Progenitor cell of endocrine pancreas (in vitro differentiated cells): ENCODE measurements around the gene GPRC5C. TPM values are rescaled to one million over a fixed set of nuclear protein-coding genes. Genes with fewer than 3 reads are reported as not detected.

ENCODE experiments used
- DNase-seq: peaks from one replicate; pipeline ENCODE4 v3.0.0; 2021; ENCODE audit warnings: low spot score; ENCODE audit not compliant: unreplicated experiment
- H3K27ac Mint-ChIP-seq: 2 replicates; pipeline ENCODE4 v1.8.0; 2021; ENCODE audit warnings: mild to moderate bottlenecking, moderate library complexity, mixed read lengths
- H3K27me3 Mint-ChIP-seq: 2 replicates; pipeline ENCODE4 v1.8.0; 2021; ENCODE audit warnings: mixed read lengths
- H3K36me3 Mint-ChIP-seq: 2 replicates; pipeline ENCODE4 v1.8.0; 2022; ENCODE audit warnings: mixed read lengths; ENCODE audit not compliant: insufficient read depth
- H3K4me1 Mint-ChIP-seq: 2 replicates; pipeline ENCODE4 v1.8.0; 2021; ENCODE audit warnings: low read depth, mixed read lengths
- H3K4me3 Mint-ChIP-seq: 2 replicates; pipeline ENCODE4 v1.8.0; 2021; ENCODE audit warnings: low read depth, mild to moderate bottlenecking, moderate library complexity, mixed read lengths
- H3K9me3 Mint-ChIP-seq: 2 replicates; pipeline ENCODE4 v1.8.0; 2021; ENCODE audit warnings: low read depth, mixed read lengths
- total RNA-seq: library from RNA; stranded (reverse); gene quantifications from 2 replicates; pipeline ENCODE4 v1.2.1, GENCODE V29; 2021
- TF ChIP-seq, protein P1 (sequence below): fragments of 200-600 bp; sonication (generic); IDR thresholded peaks from one replicate; pipeline ENCODE4 v1.5.0; 2021; ENCODE audit warnings: antibody characterized with exemption, mild to moderate bottlenecking; ENCODE audit not compliant: unreplicated experiment

The GPRC5C gene
- total RNA-seq, 1 donor from 2014 or later: 207 TPM

- H3K27me3 Mint-ChIP-seq: no peaks in the 10 kb centered on the region
- TF ChIP-seq, protein P1, sequence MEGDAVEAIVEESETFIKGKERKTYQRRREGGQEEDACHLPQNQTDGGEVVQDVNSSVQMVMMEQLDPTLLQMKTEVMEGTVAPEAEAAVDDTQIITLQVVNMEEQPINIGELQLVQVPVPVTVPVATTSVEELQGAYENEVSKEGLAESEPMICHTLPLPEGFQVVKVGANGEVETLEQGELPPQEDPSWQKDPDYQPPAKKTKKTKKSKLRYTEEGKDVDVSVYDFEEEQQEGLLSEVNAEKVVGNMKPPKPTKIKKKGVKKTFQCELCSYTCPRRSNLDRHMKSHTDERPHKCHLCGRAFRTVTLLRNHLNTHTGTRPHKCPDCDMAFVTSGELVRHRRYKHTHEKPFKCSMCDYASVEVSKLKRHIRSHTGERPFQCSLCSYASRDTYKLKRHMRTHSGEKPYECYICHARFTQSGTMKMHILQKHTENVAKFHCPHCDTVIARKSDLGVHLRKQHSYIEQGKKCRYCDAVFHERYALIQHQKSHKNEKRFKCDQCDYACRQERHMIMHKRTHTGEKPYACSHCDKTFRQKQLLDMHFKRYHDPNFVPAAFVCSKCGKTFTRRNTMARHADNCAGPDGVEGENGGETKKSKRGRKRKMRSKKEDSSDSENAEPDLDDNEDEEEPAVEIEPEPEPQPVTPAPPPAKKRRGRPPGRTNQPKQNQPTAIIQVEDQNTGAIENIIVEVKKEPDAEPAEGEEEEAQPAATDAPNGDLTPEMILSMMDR: no peak
- no peak overlapping the region for H3K4me3 Mint-ChIP-seq
- H3K4me1 Mint-ChIP-seq: peaks cover 28% of the 10 kb centered on the region
- DNase-seq: no peak
- H3K9me3 Mint-ChIP-seq: no peaks in the 10 kb centered on the region
- no peak overlapping the region for H3K27ac Mint-ChIP-seq
- no peaks in the 10 kb centered on the region for H3K36me3 Mint-ChIP-seq
Measured at GRCh38 chr17:74464730-74465377, 33.0 kb downstream of the GPRC5C start.

DNA sequence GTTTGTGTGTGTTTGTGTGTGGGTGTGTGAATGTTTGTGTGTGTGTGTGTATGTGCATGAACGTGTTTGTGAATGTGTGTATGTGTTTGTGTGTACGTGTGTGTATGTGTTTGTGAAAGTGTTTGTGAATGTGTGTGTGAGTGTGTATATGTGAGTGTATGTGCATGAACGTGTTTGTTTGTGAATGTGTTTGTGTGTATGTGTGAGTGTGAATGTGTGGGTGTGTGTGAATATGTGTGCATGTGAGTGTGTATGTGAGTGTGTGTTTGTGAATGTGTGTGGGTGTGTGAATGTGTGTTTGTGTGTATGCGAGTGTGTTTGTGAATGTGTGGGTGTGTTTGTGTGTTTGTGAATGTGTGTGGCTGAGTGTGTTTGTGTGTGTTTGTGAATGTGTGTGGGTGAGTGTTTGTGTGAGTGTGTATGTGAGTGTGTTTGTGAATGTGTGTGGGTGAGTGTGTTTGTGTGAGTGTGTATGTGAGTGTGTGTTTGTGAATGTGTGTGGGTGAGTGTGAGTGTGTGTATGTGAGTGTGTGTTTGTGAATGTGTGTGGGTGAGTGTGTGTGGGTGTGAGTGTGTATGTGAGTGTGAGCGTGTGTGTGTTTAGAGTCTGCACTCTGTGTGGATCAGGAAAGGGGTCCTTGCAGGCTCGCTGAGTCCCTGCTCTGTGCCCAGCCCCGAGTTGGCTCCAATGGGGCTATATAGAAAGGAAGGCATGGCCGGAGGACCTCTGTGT lies 33.7 kb downstream of the GPRC5C start:
- H3K4me3 Mint-ChIP-seq: no peak overlapping the region
- no peaks in the 10 kb centered on the region for H3K36me3 Mint-ChIP-seq
- H3K27me3 Mint-ChIP-seq: no peaks in the 10 kb centered on the region
- no peak overlapping the region for H3K27ac Mint-ChIP-seq
- TF ChIP-seq, protein P1: no peak
- no peaks in the 10 kb centered on the region for H3K9me3 Mint-ChIP-seq
- DNase-seq: no peak
- peaks cover 33% of the 10 kb centered on the region for H3K4me1 Mint-ChIP-seq

- Mint-ChIP-seq H3K9me3 (no peaks in the 10 kb centered on the region), H3K4me1 (peaks cover 33% of the 10 kb centered on the region), H3K27me3 (no peaks in the 10 kb centered on the region), H3K4me3 (peak within 1 kb of the TSS; percentile 37), H3K36me3 (no peaks in the 10 kb centered on the region), H3K27ac (peak within 1 kb of the TSS; percentile 94)
- no peak for DNase-seq
- TF ChIP-seq, protein P1: no peak
Measured at GRCh38 chr17:74466111-74466827, 34.4 kb downstream of the GPRC5C start, which contains the start of gene CD300A. CD300A (plus strand) TSS chr17:74466634; CDS start chr17:74466704, 70 bp downstream.

DNA sequence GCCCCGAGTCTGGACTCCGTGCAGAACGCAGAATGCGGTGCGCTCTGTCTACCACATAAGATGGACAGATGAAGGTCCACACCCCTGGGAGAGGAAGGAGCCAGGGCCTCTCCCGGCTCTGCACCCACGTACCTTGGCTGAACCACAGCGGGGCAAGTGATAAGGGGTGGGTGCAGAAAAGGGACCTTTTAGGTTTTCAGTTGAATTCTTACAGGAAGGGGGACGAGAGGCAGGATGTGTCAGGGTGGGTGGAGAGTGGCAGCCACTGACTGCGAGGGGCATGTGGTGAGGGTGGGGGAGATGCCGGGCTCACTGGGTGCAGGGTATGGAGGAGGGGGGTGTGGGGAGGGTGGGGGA lies 34.9 kb downstream of the GPRC5C start:
- Mint-ChIP-seq H3K9me3 (no peaks in the 10 kb centered on the region), H3K4me1 (peaks cover 33% of the 10 kb centered on the region), H3K27ac (no peak overlapping the region), H3K27me3 (no peaks in the 10 kb centered on the region), H3K4me3 (no peak overlapping the region), H3K36me3 (no peaks in the 10 kb centered on the region)
- TF ChIP-seq, protein P1: no peak
- DNase-seq: no peak

GRCh38 chr17:74467221-74467951 lies 35.5 kb downstream of the GPRC5C start:
- Mint-ChIP-seq H3K4me3 (peak overlapping the region; percentile 37), H3K27me3 (no peaks in the 10 kb centered on the region), H3K27ac (peak overlapping the region; percentile 94), H3K4me1 (peaks cover 33% of the 10 kb centered on the region), H3K36me3 (no peaks in the 10 kb centered on the region), H3K9me3 (no peaks in the 10 kb centered on the region)
- DNase-seq: peak; percentile 49
- TF ChIP-seq, protein P1: no peak
